Hepatocyte (in vitro differentiated cells): ENCODE measurements around the gene DMRTC2.

Experiments
- EZH2 ChIP-seq: fragments of 200-600 bp; sonication (generic); IDR thresholded peaks from 2 replicates; pipeline ENCODE4 v1.6.1; 2016; ENCODE audit warnings: antibody characterized with exemption, mild to moderate bottlenecking, borderline replicate concordance
- TF ChIP-seq, protein P1 (sequence below): fragments of 200-600 bp; sonication (generic); IDR thresholded peaks from 2 replicates; pipeline ENCODE4 v1.5.1; 2016; ENCODE audit warnings: antibody characterized with exemption, mild to moderate bottlenecking; ENCODE audit not compliant: poor library complexity

DNA sequence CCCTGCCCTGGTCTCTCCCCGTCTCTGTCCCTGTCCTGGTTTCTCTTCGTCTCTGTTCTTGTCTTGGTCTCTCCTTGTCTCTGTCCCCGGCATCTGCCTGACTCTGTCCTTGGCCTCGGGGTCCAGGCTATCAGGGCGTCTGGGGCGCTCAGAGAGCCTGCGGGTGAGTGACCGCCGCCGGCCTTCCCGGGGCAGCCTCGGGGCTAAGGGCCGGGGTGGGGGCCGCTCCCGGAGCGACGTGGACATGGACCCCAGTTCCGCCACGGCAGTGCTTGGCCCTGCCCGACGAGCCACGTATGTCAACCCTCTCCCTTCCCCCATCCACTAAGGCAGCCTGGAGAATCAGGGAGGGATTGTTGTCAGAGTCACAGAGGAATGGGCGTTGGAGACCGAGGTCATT lies 53.0 kb downstream of the DMRTC2 start:
- TF ChIP-seq, protein P1, sequence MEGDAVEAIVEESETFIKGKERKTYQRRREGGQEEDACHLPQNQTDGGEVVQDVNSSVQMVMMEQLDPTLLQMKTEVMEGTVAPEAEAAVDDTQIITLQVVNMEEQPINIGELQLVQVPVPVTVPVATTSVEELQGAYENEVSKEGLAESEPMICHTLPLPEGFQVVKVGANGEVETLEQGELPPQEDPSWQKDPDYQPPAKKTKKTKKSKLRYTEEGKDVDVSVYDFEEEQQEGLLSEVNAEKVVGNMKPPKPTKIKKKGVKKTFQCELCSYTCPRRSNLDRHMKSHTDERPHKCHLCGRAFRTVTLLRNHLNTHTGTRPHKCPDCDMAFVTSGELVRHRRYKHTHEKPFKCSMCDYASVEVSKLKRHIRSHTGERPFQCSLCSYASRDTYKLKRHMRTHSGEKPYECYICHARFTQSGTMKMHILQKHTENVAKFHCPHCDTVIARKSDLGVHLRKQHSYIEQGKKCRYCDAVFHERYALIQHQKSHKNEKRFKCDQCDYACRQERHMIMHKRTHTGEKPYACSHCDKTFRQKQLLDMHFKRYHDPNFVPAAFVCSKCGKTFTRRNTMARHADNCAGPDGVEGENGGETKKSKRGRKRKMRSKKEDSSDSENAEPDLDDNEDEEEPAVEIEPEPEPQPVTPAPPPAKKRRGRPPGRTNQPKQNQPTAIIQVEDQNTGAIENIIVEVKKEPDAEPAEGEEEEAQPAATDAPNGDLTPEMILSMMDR, result no peak
- no peak for TF ChIP-seq EZH2
